ENCODE results near the gene MOXD1. TPM values are rescaled to one million over a fixed set of nuclear protein-coding genes. Genes with fewer than 3 reads are reported as not detected.

MOXD1 gene
- total RNA-seq, 2 experiments from 2014 or later, result 0.74 TPM; not detected in 1

GRCh38 chr6:132286298-132287019 is 114.8 kb downstream of the MOXD1 start:
- no peak overlapping the region for H3K27ac ChIP-seq (ENCODE audit: low read depth, low read length, poor library complexity, severe bottlenecking)
- intact Hi-C loops (cut with micrococcal nuclease; ENCODE audit: unreplicated experiment), result no loop called here
- peaks cover 4% of the 10 kb centered on the region; the same call in 1 of the 2 replicates for H3K9me3 ChIP-seq (ENCODE audit: low read length)
- CTCF ChIA-PET (ENCODE audit: unreplicated experiment), result no interaction called here
- no peaks in the 10 kb centered on the region for H4K20me1 ChIP-seq (ENCODE audit: insufficient read depth, low read length)
- no peak overlapping the region for H3K4me3 ChIP-seq (ENCODE audit: low read depth, low read length, poor library complexity, severe bottlenecking)
- peak overlapping the region; percentile 76; the same call in 1 of the 2 replicates for H2AFZ ChIP-seq (ENCODE audit: low read length)
- H3K4me2 ChIP-seq (ENCODE audit: low read length), result peak overlapping the region; percentile 24; the same call in 1 of the 2 replicates
- H3K79me2 ChIP-seq (ENCODE audit: insufficient read depth, low read depth, low read length), result no peaks in the 10 kb centered on the region
- no peaks in the 10 kb centered on the region; the same call in 1 of the 2 replicates for H3K36me3 ChIP-seq (ENCODE audit: insufficient read depth, low read length)
- POLR2A ChIA-PET, result no interaction called here
- TF ChIP-seq EZH2phosphoT487 (IDR thresholded peaks at IDR 0.05; ENCODE audit: borderline replicate concordance, low read depth, low read length), result no peak
- TF ChIP-seq CTCF (conservative IDR thresholded peaks at IDR 0.05; ENCODE audit: low read length), result 0 out of 2 replicates have a peak, but pooled peaks have one; percentile 19
- no TSS peak for BruUV-seq (replicated peaks)
- no peaks in the 10 kb centered on the region for H3K9me2 ChIP-seq (ENCODE audit: insufficient read depth, low read length)
- peaks cover 15% of the 10 kb centered on the region for H3K4me1 ChIP-seq (ENCODE audit: insufficient read depth, low read length, poor library complexity, severe bottlenecking)
- peak; percentile 24 for DNase-seq (ENCODE audit: low spot score)

- peaks cover 4% of the 10 kb centered on the region; the same call in 1 of the 2 replicates for H3K9me3 ChIP-seq (ENCODE audit: low read length)
- no peaks in the 10 kb centered on the region; the same call in 1 of the 2 replicates for H3K36me3 ChIP-seq (ENCODE audit: insufficient read depth, low read length)
- no peaks in the 10 kb centered on the region for H4K20me1 ChIP-seq (ENCODE audit: insufficient read depth, low read length)
- ChIA-PET POLR2A (interaction anchor here (1.6 kb wide), 1 partner anchor 11 kb away, joined by 5 read pairs; no protein-coding TSS in a partner anchor), CTCF (ENCODE audit: unreplicated experiment) (no interaction called here)
- peaks cover 16% of the 10 kb centered on the region for H3K4me1 ChIP-seq (ENCODE audit: insufficient read depth, low read length, poor library complexity, severe bottlenecking)
- no peaks in the 10 kb centered on the region for H3K79me2 ChIP-seq (ENCODE audit: insufficient read depth, low read depth, low read length)
- no peaks in the 10 kb centered on the region for H3K9me2 ChIP-seq (ENCODE audit: insufficient read depth, low read length)
- TF ChIP-seq CTCF (conservative IDR thresholded peaks at IDR 0.05; ENCODE audit: low read length), result no peak
- TF ChIP-seq EZH2phosphoT487 (IDR thresholded peaks at IDR 0.05; ENCODE audit: borderline replicate concordance, low read depth, low read length), result no peak
- H3K27ac ChIP-seq (ENCODE audit: low read depth, low read length, poor library complexity, severe bottlenecking), result no peak overlapping the region
- DNase-seq (ENCODE audit: low spot score), result no peak
- intact Hi-C loops (cut with micrococcal nuclease; ENCODE audit: unreplicated experiment), result no loop called here
- H3K4me2 ChIP-seq (ENCODE audit: low read length), result no peak overlapping the region
- no peak overlapping the region for H2AFZ ChIP-seq (ENCODE audit: low read length)
- no TSS peak for BruUV-seq (replicated peaks)
- H3K4me3 ChIP-seq (ENCODE audit: low read depth, low read length, poor library complexity, severe bottlenecking), result no peak overlapping the region
Observed at GRCh38 chr6:132285004-132285780, 116.1 kb downstream of the MOXD1 start.
